ENCODE results near the gene ACVRL1.
A peak's percentile ranks its signal among the peaks of the same experiment; 100 is the strongest.

The ACVRL1 gene

DNA sequence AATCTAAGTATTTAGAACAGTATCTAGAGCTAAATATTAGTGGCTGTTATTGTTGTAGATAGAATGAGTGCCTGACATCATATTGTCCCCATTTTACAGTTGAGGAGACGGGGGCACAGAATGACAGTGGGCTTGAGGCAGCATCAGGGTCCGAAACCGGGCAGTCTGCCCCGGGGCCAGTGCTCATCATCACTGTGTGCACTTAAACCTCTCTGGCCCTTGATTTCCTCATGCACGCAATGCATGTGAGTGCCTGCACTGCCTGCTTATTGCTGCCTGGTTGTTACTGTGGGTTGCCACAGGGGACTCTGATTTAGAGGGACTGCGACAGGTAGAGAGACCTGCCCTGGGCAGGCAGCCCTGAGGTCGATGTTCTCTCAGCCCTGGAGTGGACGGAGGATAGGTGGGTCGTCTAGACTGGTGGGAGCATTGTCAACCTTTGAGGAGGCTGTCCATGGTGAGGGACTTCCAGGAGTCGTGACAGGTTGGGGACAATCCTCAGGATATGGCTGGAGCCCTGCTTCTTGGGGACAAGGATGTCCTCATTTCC is 9.8 kb downstream of the ACVRL1 start:
- H3K4me3 ChIP-seq (ENCODE audit: low read depth, low read length) = no peak overlapping the region
- no peak for DNase-seq
- H3K27me3 ChIP-seq = no peaks in the 10 kb centered on the region
- TF ChIP-seq, protein P1, sequence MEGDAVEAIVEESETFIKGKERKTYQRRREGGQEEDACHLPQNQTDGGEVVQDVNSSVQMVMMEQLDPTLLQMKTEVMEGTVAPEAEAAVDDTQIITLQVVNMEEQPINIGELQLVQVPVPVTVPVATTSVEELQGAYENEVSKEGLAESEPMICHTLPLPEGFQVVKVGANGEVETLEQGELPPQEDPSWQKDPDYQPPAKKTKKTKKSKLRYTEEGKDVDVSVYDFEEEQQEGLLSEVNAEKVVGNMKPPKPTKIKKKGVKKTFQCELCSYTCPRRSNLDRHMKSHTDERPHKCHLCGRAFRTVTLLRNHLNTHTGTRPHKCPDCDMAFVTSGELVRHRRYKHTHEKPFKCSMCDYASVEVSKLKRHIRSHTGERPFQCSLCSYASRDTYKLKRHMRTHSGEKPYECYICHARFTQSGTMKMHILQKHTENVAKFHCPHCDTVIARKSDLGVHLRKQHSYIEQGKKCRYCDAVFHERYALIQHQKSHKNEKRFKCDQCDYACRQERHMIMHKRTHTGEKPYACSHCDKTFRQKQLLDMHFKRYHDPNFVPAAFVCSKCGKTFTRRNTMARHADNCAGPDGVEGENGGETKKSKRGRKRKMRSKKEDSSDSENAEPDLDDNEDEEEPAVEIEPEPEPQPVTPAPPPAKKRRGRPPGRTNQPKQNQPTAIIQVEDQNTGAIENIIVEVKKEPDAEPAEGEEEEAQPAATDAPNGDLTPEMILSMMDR (IDR thresholded peaks at IDR 0.05; ENCODE audit: low read depth, low read length) = no peak
- peaks cover 56% of the 10 kb centered on the region for H3K4me1 ChIP-seq
- no peaks in the 10 kb centered on the region for H3K9me3 ChIP-seq
- H3K36me3 ChIP-seq = no peaks in the 10 kb centered on the region

GRCh38 chr12:51917746-51918453 is 10.6 kb downstream of the ACVRL1 start:
- no peak overlapping the region for H3K4me3 ChIP-seq (ENCODE audit: low read depth, low read length)
- no peaks in the 10 kb centered on the region for H3K27me3 ChIP-seq
- DNase-seq = no peak
- H3K4me1 ChIP-seq = peaks cover 48% of the 10 kb centered on the region
- no peaks in the 10 kb centered on the region for H3K36me3 ChIP-seq
- TF ChIP-seq, protein P1 (IDR thresholded peaks at IDR 0.05; ENCODE audit: low read depth, low read length) = no peak
- H3K9me3 ChIP-seq = no peaks in the 10 kb centered on the region

- DNase-seq = no peak
- H3K27me3 ChIP-seq = no peaks in the 10 kb centered on the region
- H3K9me3 ChIP-seq = no peaks in the 10 kb centered on the region
- H3K4me3 ChIP-seq (ENCODE audit: low read depth, low read length) = no peak overlapping the region
- no peaks in the 10 kb centered on the region for H3K36me3 ChIP-seq
- TF ChIP-seq, protein P1 (IDR thresholded peaks at IDR 0.05; ENCODE audit: low read depth, low read length) = no peak
- peaks cover 38% of the 10 kb centered on the region for H3K4me1 ChIP-seq
Measured at GRCh38 chr12:51920046-51920445, 12.7 kb downstream of the ACVRL1 start.

- DNase-seq = peak; percentile 50
- no peaks in the 10 kb centered on the region for H3K36me3 ChIP-seq
- no peaks in the 10 kb centered on the region for H3K9me3 ChIP-seq
- TF ChIP-seq, protein P1 (IDR thresholded peaks at IDR 0.05; ENCODE audit: low read depth, low read length) = no peak
- H3K4me3 ChIP-seq (ENCODE audit: low read depth, low read length) = no peak overlapping the region
- peaks cover 40% of the 10 kb centered on the region for H3K4me1 ChIP-seq
- no peaks in the 10 kb centered on the region for H3K27me3 ChIP-seq
Measured at GRCh38 chr12:51921017-51921725, 13.9 kb downstream of the ACVRL1 start.

DNA sequence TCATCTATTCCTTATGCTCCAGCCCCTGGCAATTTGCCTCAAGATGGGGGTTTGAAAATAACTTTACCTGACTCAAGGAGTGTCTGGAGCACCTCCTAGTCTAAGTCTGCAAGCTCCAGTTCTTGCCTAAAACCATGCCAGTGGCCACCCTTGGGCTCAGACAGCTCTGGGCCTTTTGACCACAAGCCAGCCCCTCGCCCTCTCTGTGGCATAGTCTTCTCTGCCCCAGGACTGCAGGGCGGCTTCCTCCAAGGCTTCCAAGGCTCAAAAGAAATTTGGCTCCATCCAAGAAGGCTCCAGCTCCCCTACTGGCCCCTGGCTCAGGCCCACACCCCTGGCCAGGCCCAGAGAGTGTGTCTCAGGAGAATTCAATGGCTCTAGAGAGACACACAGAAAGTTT is 14.8 kb downstream of the ACVRL1 start:
- no peak for DNase-seq
- Histone ChIP-seq H3K4me3 (ENCODE audit: low read depth, low read length) (no peak overlapping the region), H3K4me1 (peaks cover 48% of the 10 kb centered on the region), H3K27me3 (no peaks in the 10 kb centered on the region), H3K36me3 (no peaks in the 10 kb centered on the region), H3K9me3 (no peaks in the 10 kb centered on the region)
- TF ChIP-seq, protein P1 (IDR thresholded peaks at IDR 0.05; ENCODE audit: low read depth, low read length) = no peak
